Activated T-cell treated with anti-CD3 and anti-CD28 coated beads, Interleukin-2, amount 50 U/mL, for 24 hours (primary cell): Measurements from ENCODE around the gene LSM10.

Experiments used
- DNase-seq: peaks from one replicate; pipeline ENCODE4 v3.0.0-alpha.2; 2020
- H3K27ac Mint-ChIP-seq: 2 replicates; pipeline ENCODE4 v1.8.0; 2020; ENCODE audit warnings: mild to moderate bottlenecking, mixed read lengths
- H3K27me3 Mint-ChIP-seq: 2 replicates; pipeline ENCODE4 v1.8.0; 2020; ENCODE audit warnings: mixed read lengths
- H3K36me3 Mint-ChIP-seq: 2 replicates; pipeline ENCODE4 v1.8.0; 2020; ENCODE audit warnings: low read depth, mixed read lengths
- H3K4me1 Mint-ChIP-seq: 2 replicates; pipeline ENCODE4 v1.8.0; 2020; ENCODE audit warnings: low read depth, mixed read lengths
- H3K4me3 Mint-ChIP-seq: 2 replicates; pipeline ENCODE4 v1.8.0; 2020; ENCODE audit warnings: mild to moderate bottlenecking, moderate library complexity, mixed read lengths
- H3K9me3 Mint-ChIP-seq: 2 replicates; pipeline ENCODE4 v1.8.0; 2020; ENCODE audit warnings: mixed read lengths

LSM10 gene

GRCh38 chr1:36383240-36383639 is 14.5 kb downstream of the LSM10 start:
- Mint-ChIP-seq H3K4me1 (peaks cover 75% of the 10 kb centered on the region), H3K27ac (peak overlapping the region; percentile 78), H3K9me3 (no peaks in the 10 kb centered on the region), H3K27me3 (no peaks in the 10 kb centered on the region), H3K4me3 (peak overlapping the region; percentile 54), H3K36me3 (peaks cover 51% of the 10 kb centered on the region)
- no peak for DNase-seq

DNA sequence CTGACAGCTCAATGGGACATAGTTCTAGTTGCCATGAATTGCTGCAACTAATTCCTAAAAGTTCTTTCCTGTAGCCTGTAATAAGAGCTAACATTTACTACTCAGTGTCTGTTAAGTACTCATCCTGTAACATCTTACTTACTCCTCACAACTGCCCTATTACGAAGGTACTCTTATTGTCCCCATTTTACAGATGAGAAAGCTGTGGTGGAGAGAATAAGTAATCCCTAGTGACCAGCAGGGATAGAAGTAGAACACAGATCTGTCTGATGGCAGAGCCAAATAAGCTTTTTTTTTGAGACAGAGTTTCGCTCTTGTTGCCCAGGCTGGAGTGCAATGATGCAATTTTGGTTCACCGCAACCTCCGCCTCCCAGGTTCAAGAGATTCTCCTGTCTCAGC is 15.0 kb downstream of the LSM10 start:
- Mint-ChIP-seq H3K27me3 (no peaks in the 10 kb centered on the region), H3K36me3 (peaks cover 54% of the 10 kb centered on the region), H3K4me3 (no peak overlapping the region), H3K27ac (peak overlapping the region; percentile 78), H3K4me1 (peaks cover 77% of the 10 kb centered on the region), H3K9me3 (no peaks in the 10 kb centered on the region)
- no peak for DNase-seq

DNA sequence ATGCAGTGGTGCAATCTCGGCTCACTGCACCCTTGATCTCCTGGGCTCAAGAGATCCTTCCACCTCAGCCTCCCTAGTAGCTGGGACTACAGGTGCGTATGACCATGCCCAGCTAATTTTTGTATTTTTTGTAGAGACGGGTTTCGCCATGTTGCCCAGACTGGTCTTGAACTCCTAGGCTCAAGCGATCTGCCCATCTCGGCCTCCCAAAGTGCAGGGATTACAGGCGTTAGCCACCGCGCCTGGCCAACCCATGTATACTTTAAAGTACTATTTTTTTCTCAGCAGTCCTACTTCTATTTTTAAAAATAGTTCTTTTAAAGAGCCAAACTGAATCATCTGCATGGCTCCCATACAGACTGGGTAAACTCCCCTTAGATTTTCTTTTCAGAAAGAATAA is 15.5 kb downstream of the LSM10 start:
- no peak for DNase-seq
- Mint-ChIP-seq H3K4me3 (no peak overlapping the region), H3K27me3 (no peaks in the 10 kb centered on the region), H3K4me1 (peaks cover 75% of the 10 kb centered on the region), H3K27ac (peak overlapping the region; percentile 78), H3K36me3 (peaks cover 53% of the 10 kb centered on the region), H3K9me3 (no peaks in the 10 kb centered on the region)

- Mint-ChIP-seq H3K9me3 (no peaks in the 10 kb centered on the region), H3K27me3 (no peaks in the 10 kb centered on the region), H3K4me3 (no peak overlapping the region), H3K36me3 (peaks cover 49% of the 10 kb centered on the region), H3K27ac (peak overlapping the region; percentile 37), H3K4me1 (peaks cover 70% of the 10 kb centered on the region)
- no peak for DNase-seq
These were observed 16.3 kb downstream of the LSM10 start for GRCh38 chr1:36381405-36381804.

GRCh38 chr1:36380782-36381181 is 16.9 kb downstream of the LSM10 start:
- Mint-ChIP-seq H3K27ac (peak overlapping the region; percentile 37), H3K27me3 (no peaks in the 10 kb centered on the region), H3K4me3 (no peak overlapping the region), H3K9me3 (no peaks in the 10 kb centered on the region), H3K36me3 (peaks cover 56% of the 10 kb centered on the region), H3K4me1 (peaks cover 72% of the 10 kb centered on the region)
- DNase-seq = no peak

DNA sequence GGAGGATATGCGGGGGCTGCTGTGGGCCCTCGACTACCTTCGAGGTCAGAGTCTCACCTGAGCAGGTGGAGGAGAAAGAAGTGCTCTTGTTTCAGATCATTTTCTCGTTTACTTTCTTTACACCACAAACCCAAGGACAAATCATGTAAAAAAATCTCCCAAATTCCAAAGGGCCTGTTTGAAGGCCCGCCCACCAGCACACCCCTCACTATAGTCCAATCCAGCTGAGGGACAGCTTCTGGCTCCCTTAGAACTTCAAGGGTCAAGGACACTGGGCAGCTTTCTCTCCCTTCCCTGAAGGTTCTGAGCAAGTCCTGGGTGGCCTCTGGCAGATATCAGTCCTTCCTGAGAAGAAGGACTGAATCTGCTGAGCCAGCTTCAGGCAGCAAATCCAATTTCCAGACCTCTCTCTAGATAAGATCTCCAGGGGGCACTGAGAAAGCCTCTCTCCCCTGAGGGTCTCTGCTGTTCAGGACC is 17.5 kb downstream of the LSM10 start:
- peaks cover 75% of the 10 kb centered on the region for H3K4me1 Mint-ChIP-seq
- H3K27ac Mint-ChIP-seq = peak overlapping the region; percentile 37
- H3K9me3 Mint-ChIP-seq = no peaks in the 10 kb centered on the region
- no peak for DNase-seq
- H3K4me3 Mint-ChIP-seq = no peak overlapping the region
- H3K27me3 Mint-ChIP-seq = no peaks in the 10 kb centered on the region
- H3K36me3 Mint-ChIP-seq = peaks cover 56% of the 10 kb centered on the region

DNA sequence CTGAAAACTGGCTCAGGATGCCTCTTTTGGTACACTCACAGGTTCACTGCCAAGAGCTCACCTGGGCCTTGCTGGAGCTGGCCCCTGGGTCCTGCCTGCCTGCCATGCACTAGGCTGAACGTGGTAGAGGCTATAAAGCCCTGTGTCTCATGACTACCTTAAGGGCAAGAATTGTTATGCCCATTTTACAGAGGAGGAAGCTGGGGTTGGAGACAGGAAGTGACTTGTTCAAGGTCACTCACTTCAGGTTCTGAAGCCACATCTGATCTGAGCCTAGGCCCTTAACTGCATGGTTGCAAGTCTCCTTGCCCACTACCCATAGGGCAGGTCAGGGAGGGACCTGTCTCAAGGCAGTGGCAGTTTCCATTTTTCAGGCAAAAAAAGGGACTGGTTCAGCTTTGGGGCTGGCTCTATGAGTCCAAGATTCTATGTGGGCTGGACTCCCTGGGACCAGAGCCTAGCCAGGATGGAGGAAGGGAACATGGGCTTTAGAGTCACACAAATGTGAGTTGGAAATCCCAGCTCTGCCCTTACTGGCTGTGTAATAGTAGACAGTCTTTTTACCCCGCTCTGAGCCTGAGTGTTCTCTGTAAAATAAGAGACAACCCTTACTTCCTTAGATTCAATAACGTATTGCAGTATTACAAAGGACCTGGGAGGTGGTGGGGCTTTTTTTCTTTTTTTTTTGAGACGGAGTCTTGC is 19.8 kb downstream of the LSM10 start:
- Mint-ChIP-seq H3K36me3 (peaks cover 55% of the 10 kb centered on the region), H3K4me3 (no peak overlapping the region), H3K4me1 (peaks cover 77% of the 10 kb centered on the region)

DNA sequence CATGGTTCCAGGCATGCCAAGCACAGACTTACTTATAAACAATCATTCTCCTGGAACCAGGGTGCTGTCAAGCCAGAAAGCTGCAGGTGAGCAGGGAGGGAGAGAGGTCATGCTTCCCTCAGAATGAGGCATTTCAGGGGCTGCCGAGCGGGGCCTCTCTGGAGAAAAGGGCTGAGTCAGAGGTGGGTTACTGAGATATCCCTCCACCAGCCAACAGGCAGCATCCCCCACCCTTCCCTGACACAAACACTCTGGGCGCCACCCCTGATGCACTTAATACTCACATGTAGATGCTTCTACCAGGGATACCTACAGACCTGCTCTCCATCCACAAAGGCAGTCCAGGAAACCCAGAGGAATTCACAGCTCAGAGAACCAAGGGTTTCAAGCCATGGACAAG is 25.1 kb downstream of the LSM10 start:
- peaks cover 38% of the 10 kb centered on the region for H3K36me3 Mint-ChIP-seq
- peak overlapping the region; percentile 97 for H3K27ac Mint-ChIP-seq
- no peak for DNase-seq
- peaks cover 67% of the 10 kb centered on the region for H3K4me1 Mint-ChIP-seq
- no peaks in the 10 kb centered on the region for H3K27me3 Mint-ChIP-seq
- no peak overlapping the region for H3K4me3 Mint-ChIP-seq
- no peaks in the 10 kb centered on the region for H3K9me3 Mint-ChIP-seq

More for the DNA sequence above, 19.8 kb downstream of the LSM10 start:
- Mint-ChIP-seq H3K27me3 (no peaks in the 10 kb centered on the region), H3K9me3 (no peaks in the 10 kb centered on the region), H3K27ac (peak overlapping the region; percentile 83)
- DNase-seq = no peak

DNA sequence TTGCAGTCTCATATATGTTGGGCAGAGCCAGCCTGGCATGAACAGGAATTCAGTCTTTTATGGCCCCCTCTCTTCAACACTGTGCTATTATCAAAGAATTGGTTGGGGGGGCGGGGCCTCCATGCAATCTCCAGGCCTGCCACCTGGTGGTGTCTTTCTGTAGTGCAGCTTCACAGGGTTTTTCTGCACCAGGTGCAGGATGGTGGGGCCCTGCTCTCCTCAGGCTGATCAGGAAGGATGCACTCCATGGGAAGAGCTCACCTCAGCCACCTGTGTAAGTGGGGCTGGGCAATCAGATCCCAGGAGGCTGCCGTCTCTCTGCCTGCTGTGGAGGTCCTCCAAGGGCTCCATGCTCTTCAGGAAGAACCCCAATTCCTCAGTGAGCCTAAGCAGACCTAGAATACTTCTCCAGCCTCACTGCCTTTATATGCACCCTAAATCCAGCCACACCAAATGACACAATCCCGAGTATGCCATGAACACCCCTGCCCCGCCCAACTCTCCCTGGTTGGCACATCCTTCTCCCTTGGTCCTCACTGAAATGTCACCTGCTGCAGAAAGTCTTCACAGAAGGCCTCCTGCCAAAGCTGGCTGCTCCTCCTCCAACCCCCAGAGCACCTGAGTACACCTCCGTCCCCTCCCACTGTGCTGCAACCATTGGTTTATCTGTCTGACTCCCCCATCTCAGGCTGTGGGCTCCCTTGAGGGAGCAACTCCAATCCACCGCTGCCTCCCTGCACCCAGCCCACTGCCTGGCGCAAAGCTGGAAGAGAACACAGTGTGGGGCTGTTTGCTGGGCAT is 28.4 kb downstream of the LSM10 start:
- no peaks in the 10 kb centered on the region for H3K9me3 Mint-ChIP-seq
- H3K27ac Mint-ChIP-seq = peak overlapping the region; percentile 79
- H3K4me3 Mint-ChIP-seq = no peak overlapping the region
- peak; percentile 88 for DNase-seq
- no peaks in the 10 kb centered on the region for H3K27me3 Mint-ChIP-seq
- peaks cover 72% of the 10 kb centered on the region for H3K4me1 Mint-ChIP-seq
- H3K36me3 Mint-ChIP-seq = peaks cover 46% of the 10 kb centered on the region

GRCh38 chr1:36367798-36368197 is 29.9 kb downstream of the LSM10 start:
- H3K4me1 Mint-ChIP-seq = peaks cover 57% of the 10 kb centered on the region
- DNase-seq = no peak
- no peaks in the 10 kb centered on the region for H3K27me3 Mint-ChIP-seq
- peak overlapping the region; percentile 93 for H3K27ac Mint-ChIP-seq
- H3K36me3 Mint-ChIP-seq = peaks cover 47% of the 10 kb centered on the region
- H3K4me3 Mint-ChIP-seq = no peak overlapping the region
- H3K9me3 Mint-ChIP-seq = no peaks in the 10 kb centered on the region

- no peak for DNase-seq
- no peaks in the 10 kb centered on the region for H3K27me3 Mint-ChIP-seq
- no peaks in the 10 kb centered on the region for H3K9me3 Mint-ChIP-seq
- H3K36me3 Mint-ChIP-seq = peaks cover 52% of the 10 kb centered on the region
- H3K27ac Mint-ChIP-seq = peak overlapping the region; percentile 93
- no peak overlapping the region for H3K4me3 Mint-ChIP-seq
- H3K4me1 Mint-ChIP-seq = peaks cover 52% of the 10 kb centered on the region
These were observed 30.6 kb downstream of the LSM10 start for GRCh38 chr1:36367066-36367465.

- H3K4me1 Mint-ChIP-seq = peaks cover 53% of the 10 kb centered on the region
- no peaks in the 10 kb centered on the region for H3K27me3 Mint-ChIP-seq
- H3K36me3 Mint-ChIP-seq = peaks cover 59% of the 10 kb centered on the region
- DNase-seq = peak; percentile 62
- peak overlapping the region; percentile 23 for H3K4me3 Mint-ChIP-seq
- H3K9me3 Mint-ChIP-seq = no peaks in the 10 kb centered on the region
- peak overlapping the region; percentile 93 for H3K27ac Mint-ChIP-seq
These were observed 31.5 kb downstream of the LSM10 start for GRCh38 chr1:36366091-36366661.

GRCh38 chr1:36365381-36365780 is 32.3 kb downstream of the LSM10 start:
- Mint-ChIP-seq H3K4me1 (peaks cover 56% of the 10 kb centered on the region), H3K27me3 (no peaks in the 10 kb centered on the region), H3K36me3 (peaks cover 64% of the 10 kb centered on the region), H3K4me3 (no peak overlapping the region), H3K27ac (peak overlapping the region; percentile 93), H3K9me3 (no peaks in the 10 kb centered on the region)
- no peak for DNase-seq

- no peak for DNase-seq
- Mint-ChIP-seq H3K36me3 (peaks cover 77% of the 10 kb centered on the region), H3K27ac (peak overlapping the region; percentile 75), H3K4me1 (peaks cover 15% of the 10 kb centered on the region), H3K4me3 (no peak overlapping the region), H3K27me3 (no peaks in the 10 kb centered on the region), H3K9me3 (no peaks in the 10 kb centered on the region)
These were observed 37.7 kb downstream of the LSM10 start for GRCh38 chr1:36359911-36360550.
